Heart left ventricle (tissue), 16 donors: ENCODE measurements around the gene RPTN. TPM values are rescaled to one million over a fixed set of nuclear protein-coding genes. Genes with fewer than 3 reads are reported as not detected.

Experiments
- ATAC-seq, 4 donors: fragments of 200-7000 bp; cut with Tn5 transposase; one replicate each; pipeline ENCODE4 v1.9.1; 2020 to 2022; ENCODE audit warnings: moderate library complexity in 4 of 4, mild to moderate bottlenecking in 3 of 4, moderate number of reproducible peaks in 1 of 4
- DNase-seq, 5 donors: peaks; one replicate each; pipeline ENCODE4 v3.0.0-alpha.2; 2020
- H3K27ac ChIP-seq, 12 donors: fragments of 200-600 bp; sonication (generic) in 4 of 12; one replicate each; pipeline versions ENCODE4 v1.5.0 to v1.8.0; 2016 to 2022; ENCODE audit warnings: mild to moderate bottlenecking in 2 of 12
- H3K27me3 ChIP-seq, 9 donors: fragments of 200-600 bp; sonication (generic) in 2 of 9; one replicate each; pipeline versions ENCODE4 v1.5.1 to v1.8.0; 2016 to 2022; ENCODE audit warnings: mild to moderate bottlenecking in 3 of 9
- H3K36me3 ChIP-seq, 9 donors: fragments of 200-600 bp; sonication (generic) in 2 of 9; one replicate each; pipeline versions ENCODE4 v1.5.0 to v1.8.0; 2018 to 2022; ENCODE audit warnings: mild to moderate bottlenecking in 2 of 9
- H3K4me1 ChIP-seq, 12 donors: fragments of 200-600 bp; sonication (generic) in 4 of 12; one replicate each; pipeline versions ENCODE4 v1.5.0 to v1.8.0; 2016 to 2022; ENCODE audit warnings: mild to moderate bottlenecking in 3 of 12
- H3K4me3 ChIP-seq, 12 donors: fragments of 200-600 bp; sonication (generic) in 4 of 12; one replicate each; pipeline versions ENCODE4 v1.5.0 to v1.8.0; 2017 to 2022; ENCODE audit warnings: mild to moderate bottlenecking in 9 of 12, moderate library complexity in 4 of 12
- H3K9me3 ChIP-seq, 12 donors: fragments of 200-600 bp; sonication (generic) in 4 of 12; one replicate each; pipeline versions ENCODE4 v1.5.0 to v1.8.0; 2016 to 2022; ENCODE audit warnings: mild to moderate bottlenecking in 1 of 12
- CTCF ChIP-seq, 12 donors: fragments of 200-600 bp; sonication (generic) in 4 of 12; IDR thresholded peaks; one replicate each; pipeline versions ENCODE4 v1.5.0 to v1.8.0; 2018 to 2022; ENCODE audit warnings: antibody characterized with exemption in 12 of 12, mild to moderate bottlenecking in 5 of 12
- POLR2A ChIP-seq, 2 donors: fragments of 450-650 bp; IDR thresholded peaks; one replicate each; pipeline ENCODE4 v1.6.1; 2017; ENCODE audit warnings: antibody characterized with exemption in 2 of 2, mild to moderate bottlenecking in 2 of 2, moderate library complexity in 2 of 2
- WGBS, 4 donors: extraction: QIAGEN DNeasy Blood & Tissue Kit in 2 of 4; methylation state at CpG; one replicate each; pipeline versions ENCODE4 v1.1.5 to v1.1.7; 2013 to 2018; 5-methylcytosine and 5-hydroxymethylcytosine counted together
- intact Hi-C, 10 donors: fragments of 100-400 bp; cut with DNase I; formaldehyde crosslinking; loops; one replicate each; pipeline versions ENCODE4 v1.11.1 to v1.14.2; 2022
- polyA plus RNA-seq, 2 donors: library from polyadenylated mRNA; stranded (reverse); fragments of 200-250 nt; gene quantifications; one replicate each; pipeline ENCODE4 v1.2.3, GENCODE V29; 2013
- total RNA-seq, 9 donors: library from RNA; depleted of rRNA in 2 of 9; stranded (reverse); fragments of >200 nt in 2 of 9; fragmentation: NEBNext Ultra II Directional in 3 of 9; extraction: Animal tissue kit (Norgen Biotek cat#: 25700) in 3 of 9; gene quantifications; one replicate each; pipeline versions ENCODE4 v1.1.0 to v1.2.4, GENCODE V29; 2016 to 2023
- donor health status: ischemic (EF 13 %, LVEDD 7.1; RV severe dilation, severe dysfunction).
- donor health status: healthy with polysubstance abuse.
- donor health status: DM: no; HTN: yes; CAD: no.
- donor health status: DM: no; HTN: no; CAD: no.
- donor health status: ischemic (EF 25% LVEDD 6.9; RV normal size, moderate dysfunction).
- donor health status: ischemic (EF 25% LVEDD 5.7; RV mildly dilated, moderate dysfunction).
- donor health status: healthy.
- donor health status: DM: yes; HTN: yes; CAD: no.
- donor health status: ischemic (EF 35%, LVEDD 5.7; RV mildly dilated, moderate dysfunction).
- donor health status: nonischemic (EF 11% LVEDD 7.7; RV severe dilation, severe dysfunction).
- donor health status: DM: yes; HTN: yes; CAD: no.
- donor health status: PGD.
- donor health status: ischemic (EF 29% LVEDD 5.4; RV normal size, mild dysfunction).
- donor health status: nonischemic (EF 23%, LVEDD 6.1; RV moderate dilation, normal function).

The RPTN gene
- total and polyA plus RNA-seq, 11 donors = not detected

GRCh38 chr1:152107031-152107983 lies 51.7 kb downstream of the RPTN start:
- 16 to 29% (median 17%) methylated on average over 41 of the region's 41 CpGs for WGBS, 4 donors
- Histone ChIP-seq H3K36me3 (no peaks in the 10 kb centered on the region), H3K27ac (peak overlapping the region in 1 of 12 donors; percentile 57), H3K4me1 (peaks cover 5 to 44% (median 25%) of the 10 kb centered on the region in 12 donors), H3K27me3 (peaks cover 35 to 100% (median 76%) of the 10 kb centered on the region in 9 donors), H3K9me3 (peaks cover 0 to 22% (median 8%) of the 10 kb centered on the region in 12 donors), H3K4me3 (peak overlapping the region in 6 of 12 donors; percentile 14 to 56 (median 29))
- intact Hi-C loops = no loop called here
- DNase-seq (no peak), ATAC-seq (no peak)
- TF ChIP-seq POLR2A (IDR thresholded peaks at IDR 0.05) (no peak), CTCF (IDR thresholded peaks at IDR 0.05) (no peak)

GRCh38 chr1:152104854-152105253 lies 54.2 kb downstream of the RPTN start:
- no peak overlapping the region for H3K27ac ChIP-seq
- peaks cover 34 to 98% (median 75%) of the 10 kb centered on the region in 9 donors for H3K27me3 ChIP-seq
- TF ChIP-seq POLR2A (IDR thresholded peaks at IDR 0.05) (no peak), CTCF (IDR thresholded peaks at IDR 0.05) (no peak)
- intact Hi-C loops = no loop called here
- H3K36me3 ChIP-seq = no peaks in the 10 kb centered on the region
- DNase-seq (no peak), ATAC-seq (no peak)
- no peak overlapping the region for H3K4me3 ChIP-seq
- H3K4me1 ChIP-seq = peaks cover 0 to 20% (median 7%) of the 10 kb centered on the region in 12 donors
- 31 to 43% (median 38%) methylated on average over 2 of the region's 2 CpGs for WGBS, 4 donors
- peaks cover 0 to 22% (median 8%) of the 10 kb centered on the region in 12 donors for H3K9me3 ChIP-seq

Other genes with a start within 250 kb of the RPTN start
- gene THEM4, start 249.7 kb downstream of the RPTN start, total RNA-seq = 10 to 100 TPM; 14.2 to 17.0 (median 15.0) TPM
- gene THEM4, start 249.7 kb downstream of the RPTN start, polyA plus RNA-seq = 10 to 100 TPM; 14.8 to 25.5 TPM
- 100 to 1,000 TPM in 7 of 9 donors, 10 to 100 TPM in 2; 55.5 to 403 (median 156) TPM for gene S100A10, start 165.4 kb downstream of the RPTN start, total RNA-seq
- 100 to 1,000 TPM; 258 to 387 TPM for gene S100A10, start 165.4 kb downstream of the RPTN start, polyA plus RNA-seq
- gene S100A11, start 122.2 kb downstream of the RPTN start, total RNA-seq = 100 to 1,000 TPM in 4 of 9 donors, 10 to 100 TPM in 5; 44.9 to 368 (median 80.7) TPM
- 100 to 1,000 TPM; 179 to 571 TPM for gene S100A11, start 122.2 kb downstream of the RPTN start, polyA plus RNA-seq
- gene TCHHL1, start 70.2 kb downstream of the RPTN start, total RNA-seq = not detected
- gene TCHHL1, start 70.2 kb downstream of the RPTN start, polyA plus RNA-seq = not detected
- under 1 TPM in 2 of 9 donors, not detected in 7; 0.05 TPM for gene TCHH, start 43.8 kb downstream of the RPTN start, total RNA-seq
- under 1 TPM in 1 of 2 donors, not detected in 1; 0.01 TPM for gene TCHH, start 43.8 kb downstream of the RPTN start, polyA plus RNA-seq
- not detected for gene HRNR, start 65.0 kb upstream of the RPTN start, total RNA-seq
- under 1 TPM in 1 of 2 donors, not detected in 1; 0.04 TPM for gene HRNR, start 65.0 kb upstream of the RPTN start, polyA plus RNA-seq
- under 1 TPM in 1 of 9 donors, not detected in 8; 0.04 TPM for gene FLG, start 166.0 kb upstream of the RPTN start, total RNA-seq
- gene FLG, start 166.0 kb upstream of the RPTN start, polyA plus RNA-seq = under 1 TPM; under 0.01 to 0.01 TPM
- not detected for gene FLG2, start 200.8 kb upstream of the RPTN start, total RNA-seq
- not detected for gene FLG2, start 200.8 kb upstream of the RPTN start, polyA plus RNA-seq